ENCODE results near the gene CDC25B.

The CDC25B gene

DNA sequence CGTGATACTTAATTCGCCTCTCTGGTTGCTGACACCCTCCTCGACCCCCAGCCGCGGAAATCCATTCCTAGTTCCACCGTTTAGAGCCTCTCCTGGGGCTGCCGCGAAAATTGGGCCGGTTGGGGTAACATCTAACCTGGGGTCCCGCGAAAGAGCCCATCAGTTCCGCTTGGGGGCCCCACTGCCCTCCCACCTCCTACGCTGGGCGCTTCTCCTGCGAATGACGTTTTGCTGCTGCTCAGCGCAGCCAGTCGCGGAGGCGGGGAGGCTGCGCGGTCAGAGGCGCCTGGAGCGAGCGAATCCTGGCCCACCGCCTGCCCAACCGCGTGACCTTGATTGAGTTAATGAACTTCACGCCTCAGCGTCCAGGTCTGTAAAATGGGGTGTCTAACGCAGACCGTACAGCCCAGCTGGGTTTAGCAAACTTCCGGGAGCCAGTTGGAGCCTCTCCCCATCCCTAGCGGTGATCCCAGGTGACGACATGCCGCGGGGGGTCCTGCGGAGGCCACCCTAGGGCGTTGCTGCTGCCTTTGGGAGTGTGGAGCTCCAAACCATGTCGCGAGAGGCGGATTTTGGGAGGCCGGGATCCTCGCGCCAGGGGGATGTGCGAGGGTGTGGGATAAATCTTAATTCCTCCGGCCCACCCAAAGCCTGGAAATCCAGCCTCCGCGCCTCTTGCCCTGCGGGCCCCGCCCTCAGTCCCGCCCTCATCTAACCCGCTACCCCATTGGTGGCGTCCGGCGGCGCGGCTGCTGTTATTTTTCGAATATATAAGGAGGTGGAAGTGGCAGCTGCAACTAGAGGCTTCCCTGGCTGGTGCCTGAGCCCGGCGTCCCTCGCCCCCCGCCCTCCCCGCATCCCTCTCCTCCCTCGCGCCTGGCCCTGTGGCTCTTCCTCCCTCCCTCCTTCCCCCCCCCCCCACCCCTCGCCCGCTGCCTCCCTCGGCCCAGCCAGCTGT is at the start of gene CDC25B:
Gene CDC25B, plus strand, starts transcription at position 800 of the 958 bp plus-strand sequence. CDS start 222 bp downstream, outside the sequence.
- in situ Hi-C loops (cut with MboI; ENCODE audit: low sequenced_read_pairs): no loop called here
- peak within 1 kb of the TSS; percentile 77 for H3K4me3 ChIP-seq
- DNase-seq (ENCODE audit: low spot score in 2 of 2): peak; percentile 94 to 98
- no peaks in the 10 kb centered on the region for H3K9me3 ChIP-seq
- peaks cover 9% of the 10 kb centered on the region; the same call in 1 of the 2 replicates for H3K4me1 ChIP-seq
- H3K27me3 ChIP-seq (ENCODE audit: low read depth): no peaks in the 10 kb centered on the region
- peaks cover 19% of the 10 kb centered on the region for H3K36me3 ChIP-seq (replicated peaks)

DNA sequence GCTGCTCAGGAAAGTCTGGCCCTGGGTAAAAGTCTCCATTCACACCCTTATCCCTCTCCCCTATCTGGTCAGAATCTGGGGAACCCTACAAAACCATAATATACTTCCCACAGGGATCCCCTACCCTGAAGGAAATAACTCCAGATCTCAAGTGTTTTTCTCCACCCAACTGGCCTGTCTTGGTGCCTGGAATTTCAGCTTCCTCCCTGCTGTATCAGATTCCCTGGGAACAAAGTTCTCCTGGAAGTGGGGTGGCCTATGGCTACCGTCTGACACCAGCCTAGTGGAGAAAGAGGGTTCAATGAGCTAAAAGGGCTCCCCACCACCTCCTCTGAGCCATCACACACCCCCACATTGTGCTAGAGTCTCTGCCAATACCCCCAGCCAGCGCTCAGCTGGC is 48.6 kb upstream of the CDC25B start:
- H3K27me3 ChIP-seq (ENCODE audit: low read depth): no peaks in the 10 kb centered on the region
- in situ Hi-C loops (cut with MboI; ENCODE audit: low sequenced_read_pairs): no loop called here
- H3K9me3 ChIP-seq: peaks cover 3% of the 10 kb centered on the region; the same call in 1 of the 2 replicates
- peaks cover 6% of the 10 kb centered on the region for H3K4me1 ChIP-seq
- no peak for DNase-seq (ENCODE audit: low spot score in 2 of 2)
- no peak overlapping the region for H3K4me3 ChIP-seq
- no peaks in the 10 kb centered on the region for H3K36me3 ChIP-seq (replicated peaks)

DNA sequence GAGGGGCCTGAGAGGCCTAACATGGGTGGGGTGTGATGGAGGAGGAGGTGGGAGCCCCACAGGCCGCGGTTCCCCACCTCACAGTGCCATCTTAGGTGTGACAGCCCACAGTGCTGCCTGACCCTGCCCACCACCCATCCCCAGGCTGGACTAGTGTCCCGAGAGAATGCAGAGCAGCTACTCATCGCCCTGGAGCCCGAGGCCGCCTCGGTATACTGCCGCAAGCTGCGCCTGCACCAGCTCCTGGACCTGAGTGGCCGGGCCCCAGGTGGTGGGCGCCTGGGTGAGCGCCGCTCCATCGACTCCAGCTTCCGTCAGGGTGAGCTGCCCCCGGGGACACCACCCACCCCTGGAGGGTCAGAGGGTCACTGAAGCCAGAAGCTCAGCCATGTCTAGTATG is 48.0 kb upstream of the CDC25B start:
- H3K27me3 ChIP-seq (ENCODE audit: low read depth): no peaks in the 10 kb centered on the region
- peaks cover 3% of the 10 kb centered on the region; the same call in 1 of the 2 replicates for H3K9me3 ChIP-seq
- H3K4me3 ChIP-seq: no peak overlapping the region
- H3K4me1 ChIP-seq: peaks cover 6% of the 10 kb centered on the region
- in situ Hi-C loops (cut with MboI; ENCODE audit: low sequenced_read_pairs): no loop called here
- no peaks in the 10 kb centered on the region for H3K36me3 ChIP-seq (replicated peaks)
- DNase-seq (ENCODE audit: low spot score in 2 of 2): no peak

GRCh38 chr20:3749087-3749688 is 46.9 kb upstream of the CDC25B start:
- Histone ChIP-seq H3K4me3 (no peak overlapping the region), H3K9me3 (peaks cover 3% of the 10 kb centered on the region; the same call in 1 of the 2 replicates), H3K27me3 (ENCODE audit: low read depth) (no peaks in the 10 kb centered on the region), H3K36me3 (replicated peaks) (no peaks in the 10 kb centered on the region), H3K4me1 (peaks cover 6% of the 10 kb centered on the region)
- DNase-seq (ENCODE audit: low spot score in 2 of 2): no peak
- in situ Hi-C loops (cut with MboI; ENCODE audit: low sequenced_read_pairs): no loop called here

DNA sequence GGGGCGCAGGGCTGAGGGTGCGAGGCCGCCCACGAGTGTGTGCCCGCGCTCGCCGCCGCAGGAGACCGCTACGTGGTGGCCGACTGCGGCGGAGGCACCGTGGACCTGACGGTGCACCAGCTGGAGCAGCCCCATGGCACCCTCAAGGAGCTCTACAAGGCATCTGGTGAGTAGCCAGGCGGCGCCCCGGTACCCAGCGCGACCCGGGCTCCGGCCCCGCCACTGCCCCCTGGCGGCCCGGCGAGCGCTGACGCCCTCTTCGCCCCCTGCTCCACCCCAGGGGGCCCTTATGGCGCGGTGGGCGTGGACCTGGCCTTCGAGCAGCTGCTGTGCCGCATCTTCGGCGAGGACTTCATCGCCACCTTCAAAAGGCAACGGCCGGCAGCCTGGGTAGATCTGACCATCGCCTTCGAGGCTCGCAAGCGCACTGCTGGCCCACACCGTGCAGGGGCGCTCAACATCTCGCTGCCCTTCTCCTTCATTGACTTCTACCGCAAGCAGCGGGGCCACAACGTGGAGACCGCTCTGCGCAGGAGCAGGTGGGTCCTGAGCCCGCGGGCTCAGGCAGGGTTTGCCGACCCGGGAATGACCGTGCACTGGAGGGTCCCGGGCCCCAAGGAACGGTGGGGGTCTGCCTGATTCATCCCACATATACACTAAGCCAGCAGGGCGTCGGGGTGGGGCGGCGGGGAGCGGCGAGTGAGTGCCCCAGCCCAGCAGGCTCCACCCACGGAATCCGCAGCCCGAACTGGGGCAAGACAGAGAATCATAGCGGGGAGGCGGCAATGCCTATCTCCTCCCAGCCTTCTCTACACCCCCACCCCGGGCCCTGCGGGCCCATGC is 46.2 kb upstream of the CDC25B start:
- H3K27me3 ChIP-seq (ENCODE audit: low read depth): no peaks in the 10 kb centered on the region
- no peaks in the 10 kb centered on the region for H3K36me3 ChIP-seq (replicated peaks)
- H3K4me1 ChIP-seq: no peaks in the 10 kb centered on the region
- H3K4me3 ChIP-seq: no peak overlapping the region
- DNase-seq (ENCODE audit: low spot score in 2 of 2): no peak
- in situ Hi-C loops (cut with MboI; ENCODE audit: low sequenced_read_pairs): no loop called here
- H3K9me3 ChIP-seq: no peaks in the 10 kb centered on the region

GRCh38 chr20:3751305-3751674 is 44.8 kb upstream of the CDC25B start:
- no peak for DNase-seq (ENCODE audit: low spot score in 2 of 2)
- in situ Hi-C loops (cut with MboI; ENCODE audit: low sequenced_read_pairs): no loop called here
- Histone ChIP-seq H3K36me3 (replicated peaks) (no peaks in the 10 kb centered on the region; the same call in none of the 2 replicates), H3K27me3 (ENCODE audit: low read depth) (no peaks in the 10 kb centered on the region), H3K4me3 (no peak overlapping the region), H3K9me3 (no peaks in the 10 kb centered on the region), H3K4me1 (no peaks in the 10 kb centered on the region)

DNA sequence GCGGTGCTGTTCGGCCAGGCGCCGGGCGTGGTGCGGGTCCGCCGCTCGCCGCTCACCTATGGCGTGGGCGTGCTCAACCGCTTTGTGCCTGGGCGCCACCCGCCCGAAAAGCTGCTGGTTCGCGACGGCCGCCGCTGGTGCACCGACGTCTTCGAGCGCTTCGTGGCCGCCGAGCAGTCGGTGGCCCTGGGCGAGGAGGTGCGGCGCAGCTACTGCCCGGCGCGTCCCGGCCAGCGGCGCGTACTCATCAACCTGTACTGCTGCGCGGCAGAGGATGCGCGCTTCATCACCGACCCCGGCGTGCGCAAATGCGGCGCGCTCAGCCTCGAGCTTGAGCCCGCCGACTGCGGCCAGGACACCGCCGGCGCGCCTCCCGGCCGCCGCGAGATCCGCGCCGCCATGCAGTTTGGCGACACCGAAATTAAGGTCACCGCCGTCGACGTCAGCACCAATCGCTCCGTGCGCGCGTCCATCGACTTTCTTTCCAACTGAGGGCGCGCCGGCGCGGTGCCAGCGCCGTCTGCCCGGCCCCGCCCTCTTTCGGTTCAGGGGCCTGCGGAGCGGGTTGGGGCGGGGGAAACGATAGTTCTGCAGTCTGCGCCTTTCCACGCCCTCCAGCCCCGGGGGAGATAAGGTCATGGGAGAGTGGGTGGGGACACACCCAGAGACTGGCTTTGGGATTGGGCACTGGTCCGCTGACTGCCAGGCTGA is 44.3 kb upstream of the CDC25B start:
- in situ Hi-C loops (cut with MboI; ENCODE audit: low sequenced_read_pairs): no loop called here
- no peaks in the 10 kb centered on the region for H3K9me3 ChIP-seq
- peaks cover 4% of the 10 kb centered on the region for H3K36me3 ChIP-seq (replicated peaks)
- DNase-seq (ENCODE audit: low spot score in 2 of 2): no peak
- H3K27me3 ChIP-seq (ENCODE audit: low read depth): no peaks in the 10 kb centered on the region
- no peaks in the 10 kb centered on the region for H3K4me1 ChIP-seq
- H3K4me3 ChIP-seq: no peak overlapping the region

DNA sequence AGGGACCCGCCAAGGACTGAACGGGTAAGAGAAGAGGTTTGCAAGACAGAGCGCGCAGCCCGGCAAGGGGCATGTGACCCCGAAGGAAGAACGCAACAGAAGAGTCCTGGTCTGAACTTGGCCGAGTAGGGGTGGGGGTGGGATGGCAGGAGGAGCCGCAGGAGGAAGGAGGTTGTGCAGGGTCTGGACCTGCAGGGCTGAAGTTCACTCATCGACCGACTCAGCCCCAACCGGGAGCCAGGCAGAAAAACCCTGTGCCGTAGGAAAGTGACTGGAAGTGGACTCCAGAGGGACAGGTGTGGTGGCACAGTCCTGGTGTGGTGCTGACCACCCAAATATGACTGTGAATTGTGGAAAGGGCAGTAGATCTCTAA is 43.7 kb upstream of the CDC25B start:
- H3K4me3 ChIP-seq: no peak overlapping the region
- H3K9me3 ChIP-seq: no peaks in the 10 kb centered on the region
- H3K4me1 ChIP-seq: no peaks in the 10 kb centered on the region
- peaks cover 6% of the 10 kb centered on the region for H3K36me3 ChIP-seq (replicated peaks)
- H3K27me3 ChIP-seq (ENCODE audit: low read depth): no peaks in the 10 kb centered on the region
- DNase-seq (ENCODE audit: low spot score in 2 of 2): no peak
- in situ Hi-C loops (cut with MboI; ENCODE audit: low sequenced_read_pairs): no loop called here

- H3K9me3 ChIP-seq: no peaks in the 10 kb centered on the region
- H3K4me1 ChIP-seq: no peaks in the 10 kb centered on the region
- H3K36me3 ChIP-seq (replicated peaks): peaks cover 12% of the 10 kb centered on the region
- H3K27me3 ChIP-seq (ENCODE audit: low read depth): no peaks in the 10 kb centered on the region
- no peak overlapping the region for H3K4me3 ChIP-seq
- in situ Hi-C loops (cut with MboI; ENCODE audit: low sequenced_read_pairs): no loop called here
- peak; percentile 40 to 70 for DNase-seq (ENCODE audit: low spot score in 2 of 2)
Observed at GRCh38 chr20:3753098-3753497, 43.0 kb upstream of the CDC25B start.

DNA sequence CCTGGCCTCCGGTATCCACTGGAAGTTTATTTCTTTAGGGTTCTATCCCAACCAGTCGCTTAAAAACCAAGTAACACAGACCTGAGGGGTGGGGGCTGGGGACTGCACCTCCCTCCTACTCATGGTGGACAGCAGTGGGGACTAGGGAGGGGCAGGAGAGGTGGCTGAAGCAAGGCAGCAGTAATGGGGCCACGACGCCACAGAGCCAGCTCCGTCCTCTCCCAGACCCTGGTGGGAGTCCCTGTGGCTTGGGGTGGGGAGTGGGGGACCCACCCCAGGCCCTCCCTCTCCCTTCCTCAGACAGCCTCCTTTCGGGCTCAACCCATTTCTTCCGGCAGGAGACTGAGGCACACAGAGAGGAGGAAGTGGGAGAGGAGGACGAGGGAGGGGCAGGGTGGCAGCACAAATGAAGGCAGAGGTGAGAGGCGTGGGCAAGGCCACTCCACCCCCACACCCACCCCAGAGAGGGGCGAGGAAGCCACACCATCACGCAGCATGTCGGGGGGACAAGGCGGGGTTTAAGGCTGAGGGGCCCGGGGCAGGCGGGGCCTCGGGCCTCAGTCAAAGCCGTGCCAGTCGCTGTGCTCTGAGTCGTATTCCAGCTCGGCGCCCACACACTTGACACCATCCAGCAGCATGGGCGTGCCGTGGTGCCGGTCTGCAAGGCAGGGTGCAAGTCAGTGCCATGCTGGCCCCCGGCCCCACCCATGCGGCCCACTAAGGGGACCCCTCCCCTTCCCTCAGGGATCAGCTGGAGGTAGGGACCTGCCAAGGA is 42.4 kb upstream of the CDC25B start:
- no peaks in the 10 kb centered on the region for H3K27me3 ChIP-seq (ENCODE audit: low read depth)
- H3K4me3 ChIP-seq: no peak overlapping the region
- no peaks in the 10 kb centered on the region for H3K9me3 ChIP-seq
- peaks cover 17% of the 10 kb centered on the region for H3K36me3 ChIP-seq (replicated peaks)
- in situ Hi-C loops (cut with MboI; ENCODE audit: low sequenced_read_pairs): no loop called here
- no peak for DNase-seq (ENCODE audit: low spot score in 2 of 2)
- H3K4me1 ChIP-seq: no peaks in the 10 kb centered on the region

DNA sequence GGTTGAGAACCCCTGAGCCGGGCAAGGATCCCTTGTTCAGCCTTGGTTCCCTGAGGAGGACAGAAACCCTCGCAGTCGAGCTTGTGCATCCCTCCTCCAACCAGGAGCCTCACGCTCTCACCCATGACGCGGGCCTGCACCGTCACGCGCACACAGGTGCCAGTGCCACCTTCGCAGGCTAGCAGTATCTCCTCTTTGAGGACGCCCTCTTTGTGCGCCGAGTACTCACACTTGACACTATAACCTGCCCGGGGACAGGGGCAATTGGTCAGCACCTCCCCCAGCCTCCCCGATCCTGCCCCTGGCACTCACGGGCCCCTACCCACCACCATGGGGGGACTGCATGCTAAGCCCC is 41.9 kb upstream of the CDC25B start:
- Histone ChIP-seq H3K9me3 (no peaks in the 10 kb centered on the region), H3K4me3 (no peak overlapping the region), H3K27me3 (ENCODE audit: low read depth) (no peaks in the 10 kb centered on the region), H3K36me3 (replicated peaks) (peaks cover 22% of the 10 kb centered on the region), H3K4me1 (no peaks in the 10 kb centered on the region)
- in situ Hi-C loops (cut with MboI; ENCODE audit: low sequenced_read_pairs): no loop called here
- no peak for DNase-seq (ENCODE audit: low spot score in 2 of 2)

DNA sequence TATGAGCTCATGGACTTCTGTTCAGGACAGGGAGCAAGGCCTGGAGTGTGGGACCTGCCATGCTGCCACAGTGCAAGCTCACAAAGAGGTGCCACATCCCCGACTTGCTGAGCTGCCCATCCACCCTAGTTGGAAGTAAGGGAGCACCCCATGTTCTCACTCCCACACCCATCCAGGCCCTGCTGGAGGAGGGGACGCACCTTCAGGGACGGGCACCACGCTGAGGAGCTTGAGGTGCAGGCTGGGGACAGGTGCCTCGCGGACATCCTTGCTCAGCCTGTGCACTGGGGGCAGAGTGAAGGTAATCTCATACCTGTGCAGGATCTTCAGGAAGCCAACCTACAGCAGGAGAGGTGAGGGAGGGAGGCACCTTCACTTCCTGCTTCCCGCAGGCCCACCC is 40.8 kb upstream of the CDC25B start:
- DNase-seq (ENCODE audit: low spot score in 2 of 2): no peak

More for the DNA sequence above, 40.8 kb upstream of the CDC25B start:
- no peaks in the 10 kb centered on the region for H3K27me3 ChIP-seq (ENCODE audit: low read depth)
- no peaks in the 10 kb centered on the region for H3K4me1 ChIP-seq
- no peaks in the 10 kb centered on the region for H3K9me3 ChIP-seq
- no peak overlapping the region for H3K4me3 ChIP-seq
- peaks cover 22% of the 10 kb centered on the region for H3K36me3 ChIP-seq (replicated peaks)
- in situ Hi-C loops (cut with MboI; ENCODE audit: low sequenced_read_pairs): no loop called here
